Left forelimb (tissue), 1 donor: ENCODE results near the gene ZNF629.
A peak's percentile ranks its signal among the peaks of the same experiment; 100 is the strongest.

Experiments used
- DNase-seq: peaks from one replicate; pipeline ENCODE4 v3.0.0-alpha.2; 2018; ENCODE audit warnings: low spot score

ZNF629 gene

GRCh38 chr16:30767767-30768465 lies 19.1 kb downstream of the ZNF629 start:
- no peak for DNase-seq

GRCh38 chr16:30766933-30767284 lies 20.1 kb downstream of the ZNF629 start:
- no peak for DNase-seq

- no peak for DNase-seq
Observed at GRCh38 chr16:30766206-30766932, 20.6 kb downstream of the ZNF629 start.

GRCh38 chr16:30764816-30765465 lies 22.1 kb downstream of the ZNF629 start:
- no peak for DNase-seq

DNA sequence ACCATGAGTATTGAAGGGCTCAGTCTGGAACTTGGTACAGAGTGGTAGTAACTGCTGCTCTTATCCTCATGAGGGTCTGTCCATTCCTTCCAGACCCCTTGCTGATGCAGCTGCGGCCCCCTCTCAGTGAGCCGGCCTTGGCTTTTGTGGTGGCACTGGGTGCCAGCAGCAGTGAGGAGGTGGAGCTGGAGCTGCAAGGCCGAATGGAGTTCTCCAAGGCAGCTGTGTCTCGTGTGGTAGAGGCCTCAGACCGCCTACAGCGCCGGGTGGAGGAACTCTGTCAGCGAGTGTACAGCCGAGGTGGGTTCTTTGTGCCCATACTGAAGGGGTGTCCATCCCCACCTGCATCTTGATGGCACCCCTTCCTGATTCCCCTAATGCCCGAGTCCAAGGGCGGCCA lies 22.9 kb downstream of the ZNF629 start:
- DNase-seq = no peak

DNA sequence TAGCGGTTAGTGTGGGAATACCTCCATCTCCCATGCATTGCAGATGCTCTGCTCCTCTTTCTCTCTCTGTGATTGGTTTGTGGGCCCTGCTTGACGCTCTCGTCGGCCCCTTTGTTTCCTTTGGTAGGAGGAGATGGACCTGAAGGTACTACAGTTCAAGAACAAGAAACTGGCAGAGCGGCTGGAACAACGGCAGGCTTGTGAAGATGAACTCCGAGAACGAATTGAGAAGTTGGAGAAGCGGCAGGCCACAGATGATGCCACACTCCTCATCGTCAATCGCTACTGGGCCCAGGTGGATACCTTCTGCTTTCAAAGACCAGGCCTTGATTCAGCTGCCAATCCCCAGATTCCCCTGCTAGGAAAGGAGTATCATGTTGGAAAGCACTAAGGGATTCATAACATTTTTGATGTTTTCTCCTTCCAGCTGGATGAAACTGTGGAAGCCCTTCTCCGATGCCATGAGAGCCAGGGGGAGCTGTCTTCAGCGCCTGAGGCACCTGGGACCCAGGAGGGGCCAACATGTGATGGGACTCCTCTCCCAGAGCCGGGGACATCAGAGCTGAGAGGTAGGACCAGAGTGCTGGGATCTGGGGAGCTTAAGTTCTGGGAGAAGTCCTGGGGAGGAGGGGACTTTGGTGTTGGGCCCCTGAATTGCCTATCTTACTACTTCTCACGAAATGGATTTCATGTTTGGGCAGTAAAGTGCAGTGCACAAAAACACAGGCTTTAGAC lies 23.8 kb downstream of the ZNF629 start:
- no peak for DNase-seq

DNA sequence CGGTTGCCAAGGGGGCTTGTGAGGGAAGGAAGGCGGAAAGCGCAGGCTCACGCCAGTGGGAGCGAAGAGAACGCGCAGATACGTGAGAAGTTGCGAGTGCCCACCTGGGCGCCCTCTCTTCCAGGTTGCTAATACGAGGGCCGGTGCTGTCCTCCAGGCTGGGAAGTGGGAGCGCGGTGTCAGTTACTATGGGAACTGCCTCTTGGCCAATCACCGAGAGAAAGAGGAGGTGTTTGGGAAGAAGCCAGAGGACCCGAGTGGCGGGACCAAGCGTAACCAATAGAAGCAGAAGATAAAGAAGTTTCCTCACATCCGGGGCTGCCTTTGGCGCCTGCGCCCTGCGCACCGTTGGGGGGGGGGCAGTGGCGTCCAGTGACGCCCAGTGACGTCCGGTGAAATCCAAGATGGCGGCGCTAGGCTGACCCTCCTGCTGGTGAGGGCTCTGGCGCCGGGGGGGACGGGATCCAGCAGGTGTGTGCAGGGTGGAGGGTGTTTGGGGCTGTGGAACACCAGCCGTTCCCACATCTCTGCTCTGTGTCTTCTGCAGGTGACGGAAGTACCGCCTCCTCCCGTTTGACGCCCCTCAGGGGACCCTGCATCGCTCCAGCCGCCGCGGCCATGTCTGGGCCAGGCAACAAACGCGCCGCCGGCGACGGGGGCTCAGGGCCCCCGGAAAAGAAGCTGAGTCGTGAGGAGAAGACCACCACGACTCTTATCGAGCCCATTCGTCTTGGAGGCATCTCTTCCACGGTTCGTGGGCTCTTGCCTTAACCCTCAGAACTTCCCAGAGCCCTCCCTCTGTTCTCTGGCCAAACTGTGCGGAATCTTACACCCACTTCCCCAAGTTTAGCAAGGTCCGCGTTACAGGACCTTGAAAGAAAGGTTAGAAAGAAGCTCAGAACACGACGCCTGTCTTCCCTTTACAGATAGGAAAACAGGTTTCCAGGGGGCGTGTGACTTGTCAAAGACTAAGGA lies 24.8 kb downstream of the ZNF629 start, which contains the start of the genes CFAP119 and RNF40:
Gene CFAP119 (minus strand): TSS at position 135 of the 975 bp plus-strand sequence. CDS start 314 bp downstream, outside the sequence.
Gene RNF40 (plus strand): TSS at position 395 of the 975 bp plus-strand sequence. CDS start 224 bp downstream, at position 619.
- DNase-seq = peak; percentile 99

DNA sequence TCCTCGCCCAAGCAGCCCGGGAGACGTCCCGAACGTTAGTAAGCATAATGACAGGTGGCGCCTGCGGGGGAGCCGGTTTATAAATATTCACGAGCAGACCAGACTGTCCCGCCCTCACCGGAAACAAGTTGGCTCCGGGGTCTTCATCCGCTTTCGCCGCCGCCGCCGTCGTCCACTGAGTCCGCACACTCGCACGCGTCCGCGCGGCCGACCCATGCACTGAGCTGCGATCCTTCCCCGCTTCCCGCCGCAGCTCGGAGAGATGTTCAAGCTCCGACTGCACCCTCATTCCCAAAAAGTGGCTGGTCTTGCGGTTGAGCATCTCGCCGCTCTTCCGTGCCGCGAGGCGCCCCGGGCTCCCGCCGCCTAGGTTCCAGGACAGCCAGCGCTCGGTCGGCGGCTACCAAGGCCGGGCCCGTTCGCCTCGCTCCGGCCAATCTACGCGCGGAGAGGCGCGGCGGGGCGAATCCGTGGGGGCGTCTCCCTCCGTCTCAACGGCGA lies 25.5 kb downstream of the ZNF629 start:
- no peak for DNase-seq

- DNase-seq = no peak
Observed at GRCh38 chr16:30760577-30761426, 26.2 kb downstream of the ZNF629 start.

GRCh38 chr16:30760001-30760559 lies 26.9 kb downstream of the ZNF629 start:
- DNase-seq = no peak

DNA sequence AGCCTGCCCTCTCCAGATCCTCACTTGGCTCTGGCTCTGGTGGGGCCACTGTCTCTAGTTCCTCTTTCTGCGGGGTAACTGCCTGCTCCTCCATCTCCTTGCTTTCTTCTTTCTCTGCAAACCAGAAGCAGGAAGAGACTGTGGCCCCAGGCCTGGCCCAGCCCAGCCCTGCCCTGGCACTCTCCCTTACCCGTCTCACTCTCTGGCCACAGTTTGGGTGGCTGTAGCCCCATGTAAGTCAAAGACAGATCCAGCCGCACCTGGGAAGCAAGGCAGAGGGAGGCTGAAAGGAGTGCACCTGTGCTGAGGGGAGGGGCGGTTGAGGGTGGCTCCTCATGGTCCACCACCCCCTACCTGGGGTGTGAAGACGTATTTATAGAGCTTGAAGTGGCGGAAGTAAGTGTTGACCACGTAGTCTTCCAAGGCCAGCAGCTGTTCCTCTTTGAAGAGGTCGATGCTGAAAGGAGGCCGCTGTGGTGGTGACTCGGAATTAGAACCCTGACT lies 28.0 kb downstream of the ZNF629 start:
- no peak for DNase-seq

GRCh38 chr16:30757316-30757715 lies 29.7 kb downstream of the ZNF629 start:
- DNase-seq = no peak

DNA sequence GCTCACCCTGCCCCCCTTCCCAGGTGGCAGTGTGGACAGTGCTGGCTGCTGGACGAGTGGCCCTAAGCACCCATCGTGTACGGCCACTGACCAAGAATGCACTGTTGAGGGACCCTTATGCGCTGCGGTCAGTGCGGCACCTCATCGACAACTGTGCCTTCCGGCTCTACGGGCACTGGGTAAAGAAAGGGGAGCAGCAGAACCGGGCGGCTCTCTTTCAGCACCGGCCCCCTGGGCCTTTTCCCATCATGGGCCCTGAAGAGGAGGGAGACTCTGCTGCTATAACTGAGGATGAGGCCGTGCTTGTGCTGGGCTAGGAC lies 30.3 kb downstream of the ZNF629 start:
- no peak for DNase-seq

GRCh38 chr16:30755955-30756780 lies 30.8 kb downstream of the ZNF629 start:
- no peak for DNase-seq

DNA sequence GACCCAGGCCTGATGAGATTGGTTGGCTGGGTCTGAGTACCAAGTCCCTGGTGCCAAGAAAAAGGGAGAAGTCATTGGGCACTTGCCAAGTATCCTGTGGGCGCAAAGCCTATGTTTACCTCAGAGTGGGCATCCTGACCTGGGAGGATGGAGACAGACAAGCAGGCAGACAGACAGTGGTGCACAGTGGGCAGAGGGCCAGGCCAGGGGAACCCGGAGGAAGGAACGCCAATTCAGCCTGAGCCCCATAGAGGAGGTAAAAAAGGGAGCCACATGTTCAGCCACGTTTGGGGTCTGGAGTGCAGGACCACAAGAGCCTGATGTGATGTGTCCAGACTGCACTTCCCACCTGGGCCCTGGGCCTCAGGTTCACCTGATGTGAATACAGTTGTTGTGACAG lies 33.4 kb downstream of the ZNF629 start:
- DNase-seq = no peak

DNA sequence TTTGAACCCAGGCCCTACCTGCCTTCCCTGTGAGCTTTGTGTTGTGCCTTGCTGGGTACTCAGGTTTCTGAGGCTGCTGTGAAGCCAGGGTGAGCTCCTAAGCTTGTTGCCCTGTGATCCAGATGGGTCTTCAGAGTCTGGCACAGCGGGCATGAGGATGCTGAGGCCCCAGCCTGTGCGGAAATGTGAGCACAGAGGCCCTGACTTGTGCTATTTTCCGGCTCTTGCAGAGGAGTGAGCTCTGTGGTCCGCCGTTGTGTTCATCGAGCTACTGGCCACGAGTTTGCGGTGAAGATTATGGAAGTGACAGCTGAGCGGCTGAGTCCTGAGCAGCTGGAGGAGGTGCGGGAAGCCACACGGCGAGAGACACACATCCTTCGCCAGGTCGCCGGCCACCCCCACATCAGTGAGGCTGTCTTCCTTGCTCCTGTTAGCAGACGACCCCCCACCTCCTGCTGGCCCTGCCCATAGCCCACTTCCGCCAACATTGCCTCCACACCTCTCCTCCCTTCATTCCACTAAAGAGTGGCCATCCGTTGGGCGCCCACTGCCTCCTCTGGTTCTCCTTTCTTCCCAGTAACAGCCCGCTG lies 36.0 kb downstream of the ZNF629 start:
- no peak for DNase-seq

GRCh38 chr16:30750201-30750600 lies 36.8 kb downstream of the ZNF629 start:
- no peak for DNase-seq
